HG02571 (cell line): Measurements from ENCODE around the gene KCTD11.

Source experiments
- ATAC-seq: cut with Tn5 transposase; IDR thresholded peaks from one replicate; pipeline ENCODE4 v1.9.1; 2021; ENCODE audit warnings: mild to moderate bottlenecking, moderate library complexity; ENCODE audit not compliant: unreplicated experiment

Gene KCTD11

DNA sequence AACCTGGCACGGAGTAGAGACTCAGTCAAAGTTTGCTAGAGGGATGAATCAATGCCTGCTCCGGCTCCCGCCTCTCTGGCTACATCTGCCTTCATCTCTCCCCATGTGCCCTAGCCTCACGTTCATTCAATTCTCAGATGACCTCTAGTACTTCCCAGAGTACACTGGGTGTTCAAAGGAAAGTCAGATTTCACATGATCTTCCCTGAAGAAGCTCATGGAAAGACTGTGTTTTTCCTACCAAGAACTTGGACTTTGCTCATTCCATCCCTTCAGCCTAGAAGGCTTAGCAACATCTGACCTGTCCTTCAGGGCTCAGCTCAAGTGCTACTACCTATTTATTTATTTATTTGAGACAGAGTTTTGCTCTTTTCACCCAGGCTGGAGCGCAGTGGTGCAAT is 17.9 kb downstream of the KCTD11 start:
- no peak for ATAC-seq

GRCh38 chr17:7370853-7371252 is 18.9 kb downstream of the KCTD11 start:
- no peak for ATAC-seq

- no peak for ATAC-seq
Measured at GRCh38 chr17:7374353-7374752, 22.4 kb downstream of the KCTD11 start.

GRCh38 chr17:7379134-7379533 is 27.2 kb downstream of the KCTD11 start:
- no peak for ATAC-seq

- ATAC-seq = no peak
Measured at GRCh38 chr17:7380321-7380720, 28.4 kb downstream of the KCTD11 start.

GRCh38 chr17:7380855-7381683 is 29.1 kb downstream of the KCTD11 start, which contains the start of gene TNK1:
Gene TNK1, plus strand, starts transcription at chr17:7381089. Its CDS starts 1,838 bp downstream, at chr17:7382927.
- ATAC-seq = no peak

DNA sequence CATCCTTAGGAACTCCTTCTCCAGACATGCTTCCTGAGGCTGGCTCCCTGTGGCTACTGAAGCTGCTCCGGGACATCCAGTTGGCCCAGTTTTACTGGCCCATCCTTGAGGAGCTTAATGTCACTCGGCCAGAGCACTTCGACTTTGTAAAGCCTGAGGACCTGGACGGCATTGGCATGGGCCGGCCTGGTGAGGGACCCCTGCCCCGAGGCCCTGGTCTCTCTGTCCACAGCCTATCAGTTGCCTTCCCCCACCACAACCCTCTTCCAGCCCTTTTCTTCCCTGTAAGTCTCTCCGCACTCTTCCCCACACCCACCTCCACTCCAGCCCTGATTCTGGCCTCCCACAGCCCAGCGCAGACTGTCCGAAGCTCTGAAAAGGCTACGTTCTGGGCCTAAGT is 30.9 kb downstream of the KCTD11 start:
- no peak for ATAC-seq

DNA sequence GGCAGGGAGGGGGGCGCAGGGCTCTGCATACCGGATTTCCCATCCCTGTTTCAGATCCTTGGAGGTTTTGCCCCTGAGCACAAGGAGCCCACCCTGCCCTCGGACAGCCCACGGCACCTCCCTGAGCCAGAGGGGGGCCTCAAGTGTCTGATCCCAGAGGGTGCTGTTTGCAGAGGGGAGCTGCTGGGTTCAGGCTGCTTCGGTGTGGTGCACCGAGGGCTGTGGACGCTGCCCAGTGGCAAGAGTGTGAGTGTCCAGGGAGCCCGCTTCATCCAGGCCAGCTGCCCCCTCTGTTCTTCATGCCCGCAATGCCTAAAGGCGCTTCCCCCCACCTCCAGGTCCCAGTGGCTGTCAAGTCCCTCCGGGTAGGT is 31.4 kb downstream of the KCTD11 start:
- no peak for ATAC-seq

- ATAC-seq = no peak
Measured at GRCh38 chr17:7383742-7384488, 32.0 kb downstream of the KCTD11 start.

GRCh38 chr17:7384489-7385081 is 32.6 kb downstream of the KCTD11 start:
- no peak for ATAC-seq

GRCh38 chr17:7388856-7389255 is 36.9 kb downstream of the KCTD11 start:
- ATAC-seq = no peak

- no peak for ATAC-seq
Measured at GRCh38 chr17:7389924-7390910, 38.3 kb downstream of the KCTD11 start.

GRCh38 chr17:7391307-7391706 is 39.3 kb downstream of the KCTD11 start:
- no peak for ATAC-seq

GRCh38 chr17:7392696-7393612 is 41.0 kb downstream of the KCTD11 start:
- no peak for ATAC-seq

DNA sequence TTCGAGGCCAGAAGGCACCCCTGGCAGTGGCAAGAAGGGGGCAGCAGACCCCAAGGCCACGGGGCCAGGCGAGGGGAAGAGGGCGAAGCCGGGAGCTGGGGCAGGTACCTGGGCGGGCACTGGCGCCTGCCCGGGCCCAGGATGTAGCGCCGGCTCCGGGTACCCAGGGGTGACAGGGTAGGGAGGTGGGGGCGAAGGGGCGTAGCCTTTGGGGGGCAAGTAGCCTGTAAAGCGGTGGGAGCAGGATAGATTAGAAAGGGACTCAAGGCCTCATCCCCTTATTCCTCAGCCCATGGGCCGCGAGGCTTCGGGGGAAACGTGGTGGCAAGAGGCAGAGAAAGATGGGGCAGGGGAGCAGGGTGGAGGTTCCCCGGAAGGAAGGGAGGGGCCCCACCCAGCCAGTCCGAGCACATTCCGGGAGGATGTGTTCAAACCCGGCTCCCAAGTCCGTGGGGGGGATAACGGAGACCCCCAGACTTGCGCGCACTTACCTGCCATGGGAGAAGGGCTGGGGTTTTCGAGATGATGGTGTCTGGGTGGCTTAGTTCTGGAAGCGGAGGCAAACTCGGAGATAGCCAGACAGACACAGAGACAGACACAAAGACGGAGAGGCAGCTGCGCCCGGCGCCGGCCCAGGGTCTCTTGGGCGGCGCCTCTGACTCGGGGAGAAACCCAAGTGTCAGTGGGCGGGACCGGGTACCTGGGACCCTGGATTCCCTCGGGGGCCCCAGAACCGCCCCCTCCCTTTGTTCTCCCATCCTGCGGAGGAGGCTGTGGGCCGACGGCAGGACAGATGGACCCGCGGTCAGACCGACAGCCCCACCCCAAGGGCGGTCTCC is 41.9 kb downstream of the KCTD11 start:
- peak; percentile 43 for ATAC-seq

DNA sequence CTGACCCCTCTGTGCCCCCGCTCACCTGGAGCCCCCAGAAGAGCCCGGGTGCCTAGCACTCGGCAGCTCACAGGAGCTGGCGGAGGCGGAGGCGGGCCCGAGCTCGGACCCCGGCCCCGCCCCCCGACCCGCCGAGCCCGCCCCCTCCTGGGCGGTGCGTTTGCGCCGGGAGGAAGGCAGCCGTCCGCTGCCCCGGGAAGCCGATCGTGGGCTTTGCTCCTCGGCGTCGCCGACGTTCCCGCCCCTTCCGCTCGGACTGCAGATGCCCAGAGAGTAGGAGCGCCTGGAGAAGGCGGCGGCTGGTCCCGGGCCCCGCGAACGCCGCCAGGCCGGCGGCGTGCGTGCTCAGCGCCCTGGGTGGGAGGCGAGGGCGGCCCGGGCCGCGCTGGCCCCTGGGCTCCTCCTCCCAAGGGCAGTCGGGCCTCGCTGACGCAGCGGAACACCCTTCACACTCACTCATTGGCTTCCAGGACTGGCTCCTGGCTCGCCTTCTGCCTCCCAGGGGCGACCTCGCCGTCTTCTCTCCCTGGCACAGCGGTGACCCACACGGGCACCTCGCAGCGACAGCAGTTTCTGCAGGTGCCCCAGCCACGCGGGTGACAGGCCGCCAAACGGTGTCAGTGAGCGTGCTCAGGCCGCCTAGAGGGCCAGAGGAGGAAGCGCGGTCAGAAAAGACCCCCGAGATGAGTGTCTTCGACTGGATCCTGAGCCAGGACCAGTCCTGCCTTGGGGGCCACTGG is 42.7 kb downstream of the KCTD11 start, which contains the start of gene PLSCR3:
PLSCR3 (minus strand) TSS at position 74 of the 740 bp plus-strand sequence. CDS start 415 bp downstream, outside the sequence.
- ATAC-seq = peak; percentile 62

DNA sequence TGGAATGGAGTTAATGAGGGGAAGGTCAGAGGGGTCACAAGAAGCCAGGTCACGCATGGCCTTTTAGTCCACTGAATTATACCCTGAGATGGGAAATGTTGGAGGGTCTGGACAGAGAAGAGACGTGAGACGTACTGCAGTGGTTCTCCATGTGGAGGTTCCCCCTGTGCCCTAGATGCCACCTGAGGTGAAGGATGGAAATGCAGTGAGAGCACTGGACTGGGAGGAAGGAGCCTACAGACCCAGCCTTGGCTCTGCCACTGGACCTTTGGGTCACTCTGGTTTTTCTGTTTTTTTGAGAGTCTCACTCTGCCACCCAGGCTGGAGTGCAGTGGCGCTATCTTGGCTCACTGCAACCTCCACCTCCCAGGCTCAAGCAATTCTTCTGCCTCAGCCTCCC is 44.2 kb downstream of the KCTD11 start:
- ATAC-seq = no peak

DNA sequence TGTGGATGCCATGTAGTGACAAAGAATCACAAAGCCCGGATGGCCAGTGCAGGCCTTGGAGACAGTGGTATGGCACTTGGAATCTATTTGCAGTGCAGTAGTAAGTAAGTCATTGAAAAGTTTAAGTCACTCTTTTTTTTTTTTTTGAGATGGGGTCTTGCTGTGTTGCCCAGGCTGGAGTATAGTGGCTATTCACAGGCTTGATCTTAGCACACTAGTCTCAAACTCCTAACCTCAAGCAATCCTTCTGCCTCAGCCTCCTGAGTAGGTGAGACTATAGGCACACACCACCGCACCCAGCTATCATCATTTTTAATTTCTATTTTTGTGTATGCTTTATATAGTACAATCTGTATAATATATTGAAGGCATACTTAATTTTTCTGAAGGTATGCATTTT is 46.6 kb downstream of the KCTD11 start:
- ATAC-seq = no peak
